ENCODE results near the gene ATXN10.

ATXN10 gene

GRCh38 chr22:45880716-45881523, 209.3 kb downstream of the ATXN10 start:
- Histone ChIP-seq H3K4me3 (ENCODE audit: low read depth in 1 of 5, low read length in 5 of 5) (no peak overlapping the region), H3K9me3 (ENCODE audit: control insufficient read depth in 5 of 5, low read length in 5 of 5) (no peaks in the 10 kb centered on the region), H3K4me1 (ENCODE audit: control insufficient read depth in 5 of 5, insufficient read depth in 5 of 5, low read length in 5 of 5) (peaks cover 0 to 7% (median 5%) of the 10 kb centered on the region in 5 donors), H3K27ac (ENCODE audit: low read depth, low read length) (no peak overlapping the region), H3K9ac (ENCODE audit: low read length in 5 of 5) (no peak overlapping the region), H3K36me3 (ENCODE audit: control insufficient read depth in 5 of 5, insufficient read depth in 5 of 5, low read length in 5 of 5) (no peaks in the 10 kb centered on the region), H3K27me3 (ENCODE audit: control insufficient read depth in 5 of 5, insufficient read depth in 4 of 5, low read length in 5 of 5) (peaks cover 77 to 93% (median 79%) of the 10 kb centered on the region in 5 donors)

GRCh38 chr22:45881524-45881875, 209.9 kb downstream of the ATXN10 start:
- peaks cover 0 to 7% (median 5%) of the 10 kb centered on the region in 5 donors for H3K4me1 ChIP-seq (ENCODE audit: control insufficient read depth in 5 of 5, insufficient read depth in 5 of 5, low read length in 5 of 5)
- no peaks in the 10 kb centered on the region for H3K9me3 ChIP-seq (ENCODE audit: control insufficient read depth in 5 of 5, low read length in 5 of 5)
- peaks cover 79 to 90% (median 83%) of the 10 kb centered on the region in 5 donors for H3K27me3 ChIP-seq (ENCODE audit: control insufficient read depth in 5 of 5, insufficient read depth in 4 of 5, low read length in 5 of 5)
- H3K9ac ChIP-seq (ENCODE audit: low read length in 5 of 5) = no peak overlapping the region
- H3K4me3 ChIP-seq (ENCODE audit: low read depth in 1 of 5, low read length in 5 of 5) = no peak overlapping the region
- H3K36me3 ChIP-seq (ENCODE audit: control insufficient read depth in 5 of 5, insufficient read depth in 5 of 5, low read length in 5 of 5) = no peaks in the 10 kb centered on the region
- H3K27ac ChIP-seq (ENCODE audit: low read depth, low read length) = no peak overlapping the region

- no peak overlapping the region for H3K27ac ChIP-seq (ENCODE audit: low read depth, low read length)
- H3K4me3 ChIP-seq (ENCODE audit: low read depth in 1 of 5, low read length in 5 of 5) = no peak overlapping the region
- peaks cover 0 to 7% (median 5%) of the 10 kb centered on the region in 5 donors for H3K4me1 ChIP-seq (ENCODE audit: control insufficient read depth in 5 of 5, insufficient read depth in 5 of 5, low read length in 5 of 5)
- H3K9ac ChIP-seq (ENCODE audit: low read length in 5 of 5) = no peak overlapping the region
- H3K36me3 ChIP-seq (ENCODE audit: control insufficient read depth in 5 of 5, insufficient read depth in 5 of 5, low read length in 5 of 5) = no peaks in the 10 kb centered on the region
- H3K27me3 ChIP-seq (ENCODE audit: control insufficient read depth in 5 of 5, insufficient read depth in 4 of 5, low read length in 5 of 5) = peaks cover 64 to 87% (median 84%) of the 10 kb centered on the region in 5 donors
- peaks cover 0 to 3% (median 0%) of the 10 kb centered on the region in 5 donors for H3K9me3 ChIP-seq (ENCODE audit: control insufficient read depth in 5 of 5, low read length in 5 of 5)
These were observed 211.5 kb downstream of the ATXN10 start for GRCh38 chr22:45882881-45883810.

GRCh38 chr22:45883811-45884170, 212.2 kb downstream of the ATXN10 start:
- Histone ChIP-seq H3K27me3 (ENCODE audit: control insufficient read depth in 5 of 5, insufficient read depth in 4 of 5, low read length in 5 of 5) (peaks cover 57 to 87% (median 82%) of the 10 kb centered on the region in 5 donors), H3K9me3 (ENCODE audit: control insufficient read depth in 5 of 5, low read length in 5 of 5) (peaks cover 0 to 3% (median 0%) of the 10 kb centered on the region in 5 donors), H3K4me3 (ENCODE audit: low read depth in 1 of 5, low read length in 5 of 5) (no peak overlapping the region), H3K36me3 (ENCODE audit: control insufficient read depth in 5 of 5, insufficient read depth in 5 of 5, low read length in 5 of 5) (no peaks in the 10 kb centered on the region), H3K9ac (ENCODE audit: low read length in 5 of 5) (no peak overlapping the region), H3K4me1 (ENCODE audit: control insufficient read depth in 5 of 5, insufficient read depth in 5 of 5, low read length in 5 of 5) (peaks cover 0 to 7% (median 5%) of the 10 kb centered on the region in 5 donors), H3K27ac (ENCODE audit: low read depth, low read length) (no peak overlapping the region)

GRCh38 chr22:45884201-45885062, 212.8 kb downstream of the ATXN10 start:
- Histone ChIP-seq H3K36me3 (ENCODE audit: control insufficient read depth in 5 of 5, insufficient read depth in 5 of 5, low read length in 5 of 5) (no peaks in the 10 kb centered on the region), H3K27ac (ENCODE audit: low read depth, low read length) (no peak overlapping the region), H3K9ac (ENCODE audit: low read length in 5 of 5) (no peak overlapping the region), H3K27me3 (ENCODE audit: control insufficient read depth in 5 of 5, insufficient read depth in 4 of 5, low read length in 5 of 5) (peaks cover 61 to 89% (median 80%) of the 10 kb centered on the region in 5 donors), H3K4me3 (ENCODE audit: low read depth in 1 of 5, low read length in 5 of 5) (no peak overlapping the region), H3K9me3 (ENCODE audit: control insufficient read depth in 5 of 5, low read length in 5 of 5) (peaks cover 0 to 3% (median 0%) of the 10 kb centered on the region in 5 donors), H3K4me1 (ENCODE audit: control insufficient read depth in 5 of 5, insufficient read depth in 5 of 5, low read length in 5 of 5) (peaks cover 1 to 7% (median 5%) of the 10 kb centered on the region in 5 donors)

GRCh38 chr22:45885171-45885840, 213.7 kb downstream of the ATXN10 start:
- H3K9ac ChIP-seq (ENCODE audit: low read length in 5 of 5) = no peak overlapping the region
- H3K4me1 ChIP-seq (ENCODE audit: control insufficient read depth in 5 of 5, insufficient read depth in 5 of 5, low read length in 5 of 5) = peaks cover 5 to 14% (median 5%) of the 10 kb centered on the region in 5 donors
- no peak overlapping the region for H3K4me3 ChIP-seq (ENCODE audit: low read depth in 1 of 5, low read length in 5 of 5)
- H3K27me3 ChIP-seq (ENCODE audit: control insufficient read depth in 5 of 5, insufficient read depth in 4 of 5, low read length in 5 of 5) = peaks cover 56 to 89% (median 80%) of the 10 kb centered on the region in 5 donors
- no peak overlapping the region for H3K27ac ChIP-seq (ENCODE audit: low read depth, low read length)
- no peaks in the 10 kb centered on the region for H3K36me3 ChIP-seq (ENCODE audit: control insufficient read depth in 5 of 5, insufficient read depth in 5 of 5, low read length in 5 of 5)
- H3K9me3 ChIP-seq (ENCODE audit: control insufficient read depth in 5 of 5, low read length in 5 of 5) = peaks cover 0 to 3% (median 0%) of the 10 kb centered on the region in 5 donors

- Histone ChIP-seq H3K4me3 (ENCODE audit: low read depth in 1 of 5, low read length in 5 of 5) (no peak overlapping the region), H3K9me3 (ENCODE audit: control insufficient read depth in 5 of 5, low read length in 5 of 5) (peaks cover 0 to 3% (median 0%) of the 10 kb centered on the region in 5 donors), H3K36me3 (ENCODE audit: control insufficient read depth in 5 of 5, insufficient read depth in 5 of 5, low read length in 5 of 5) (no peaks in the 10 kb centered on the region), H3K9ac (ENCODE audit: low read length in 5 of 5) (no peak overlapping the region), H3K27ac (ENCODE audit: low read depth, low read length) (no peak overlapping the region), H3K27me3 (ENCODE audit: control insufficient read depth in 5 of 5, insufficient read depth in 4 of 5, low read length in 5 of 5) (peaks cover 53 to 83% (median 75%) of the 10 kb centered on the region in 5 donors), H3K4me1 (ENCODE audit: control insufficient read depth in 5 of 5, insufficient read depth in 5 of 5, low read length in 5 of 5) (peaks cover 0 to 9% (median 5%) of the 10 kb centered on the region in 5 donors)
These were observed 214.3 kb downstream of the ATXN10 start for GRCh38 chr22:45885941-45886395.

- H3K36me3 ChIP-seq (ENCODE audit: control insufficient read depth in 5 of 5, insufficient read depth in 5 of 5, low read length in 5 of 5) = no peaks in the 10 kb centered on the region
- H3K27me3 ChIP-seq (ENCODE audit: control insufficient read depth in 5 of 5, insufficient read depth in 4 of 5, low read length in 5 of 5) = peaks cover 48 to 80% (median 71%) of the 10 kb centered on the region in 5 donors
- H3K27ac ChIP-seq (ENCODE audit: low read depth, low read length) = no peak overlapping the region
- H3K4me1 ChIP-seq (ENCODE audit: control insufficient read depth in 5 of 5, insufficient read depth in 5 of 5, low read length in 5 of 5) = peaks cover 0 to 7% (median 5%) of the 10 kb centered on the region in 5 donors
- H3K9ac ChIP-seq (ENCODE audit: low read length in 5 of 5) = no peak overlapping the region
- H3K9me3 ChIP-seq (ENCODE audit: control insufficient read depth in 5 of 5, low read length in 5 of 5) = peaks cover 0 to 3% (median 0%) of the 10 kb centered on the region in 5 donors
- no peak overlapping the region for H3K4me3 ChIP-seq (ENCODE audit: low read depth in 1 of 5, low read length in 5 of 5)
These were observed 214.9 kb downstream of the ATXN10 start for GRCh38 chr22:45886540-45886939.
